HepG2 (cell line): ENCODE data around the gene ZNF443.

Experiments
- CTCF ChIP-seq: sonication (generic); formaldehyde crosslinking; IDR thresholded peaks from 2 replicates; pipeline ENCODE4 v1.5.0; 2020; ENCODE audit warnings: mild to moderate bottlenecking, missing genetic modification reagents, moderate library complexity
- PHF20 ChIP-seq: sonication (generic); formaldehyde crosslinking; IDR thresholded peaks from 2 replicates; pipeline ENCODE4 v1.5.0; 2020; ENCODE audit warnings: mild to moderate bottlenecking, missing genetic modification reagents

GRCh38 chr19:12484371-12485051 lies 43.7 kb upstream of the ZNF443 start, which contains the start of gene ZNF709:
- TF ChIP-seq CTCF (CRISPR knock-in tag) (no peak), PHF20 (CRISPR knock-in tag) (0 out of 2 replicates have a peak, but pooled peaks have one; percentile 20)
